ENCODE measurements around the gene MIA3.
A peak's percentile ranks its signal among the peaks of the same experiment; 100 is the strongest.

MIA3 gene

DNA sequence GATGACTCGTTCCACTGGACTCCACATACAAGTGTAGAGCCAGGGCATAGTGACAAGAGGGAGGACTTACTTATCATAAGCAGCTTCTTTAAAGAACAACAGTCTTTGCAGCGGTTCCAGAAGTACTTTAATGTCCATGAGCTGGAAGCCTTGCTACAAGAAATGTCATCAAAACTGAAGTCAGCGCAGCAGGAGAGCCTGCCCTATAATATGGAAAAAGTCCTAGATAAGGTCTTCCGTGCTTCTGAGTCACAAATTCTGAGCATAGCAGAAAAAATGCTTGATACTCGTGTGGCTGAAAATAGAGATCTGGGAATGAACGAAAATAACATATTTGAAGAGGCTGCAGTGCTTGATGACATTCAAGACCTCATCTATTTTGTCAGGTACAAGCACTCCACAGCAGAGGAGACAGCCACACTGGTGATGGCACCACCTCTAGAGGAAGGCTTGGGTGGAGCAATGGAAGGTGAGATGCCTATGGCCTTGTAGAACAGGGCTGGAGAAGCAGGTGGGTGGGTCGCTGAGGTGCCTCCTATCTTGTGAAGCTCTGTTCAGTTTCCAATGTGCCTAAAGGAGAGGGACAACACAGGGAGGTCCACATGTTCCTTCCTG, 12.1 kb downstream of the MIA3 start:
- DNase-seq (ENCODE audit: low read depth): no peak
- TF ChIP-seq, protein P1, sequence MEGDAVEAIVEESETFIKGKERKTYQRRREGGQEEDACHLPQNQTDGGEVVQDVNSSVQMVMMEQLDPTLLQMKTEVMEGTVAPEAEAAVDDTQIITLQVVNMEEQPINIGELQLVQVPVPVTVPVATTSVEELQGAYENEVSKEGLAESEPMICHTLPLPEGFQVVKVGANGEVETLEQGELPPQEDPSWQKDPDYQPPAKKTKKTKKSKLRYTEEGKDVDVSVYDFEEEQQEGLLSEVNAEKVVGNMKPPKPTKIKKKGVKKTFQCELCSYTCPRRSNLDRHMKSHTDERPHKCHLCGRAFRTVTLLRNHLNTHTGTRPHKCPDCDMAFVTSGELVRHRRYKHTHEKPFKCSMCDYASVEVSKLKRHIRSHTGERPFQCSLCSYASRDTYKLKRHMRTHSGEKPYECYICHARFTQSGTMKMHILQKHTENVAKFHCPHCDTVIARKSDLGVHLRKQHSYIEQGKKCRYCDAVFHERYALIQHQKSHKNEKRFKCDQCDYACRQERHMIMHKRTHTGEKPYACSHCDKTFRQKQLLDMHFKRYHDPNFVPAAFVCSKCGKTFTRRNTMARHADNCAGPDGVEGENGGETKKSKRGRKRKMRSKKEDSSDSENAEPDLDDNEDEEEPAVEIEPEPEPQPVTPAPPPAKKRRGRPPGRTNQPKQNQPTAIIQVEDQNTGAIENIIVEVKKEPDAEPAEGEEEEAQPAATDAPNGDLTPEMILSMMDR (IDR thresholded peaks at IDR 0.05; ENCODE audit: control insufficient read depth, insufficient read depth, low read depth, low read length, missing control alignments): no peak

DNA sequence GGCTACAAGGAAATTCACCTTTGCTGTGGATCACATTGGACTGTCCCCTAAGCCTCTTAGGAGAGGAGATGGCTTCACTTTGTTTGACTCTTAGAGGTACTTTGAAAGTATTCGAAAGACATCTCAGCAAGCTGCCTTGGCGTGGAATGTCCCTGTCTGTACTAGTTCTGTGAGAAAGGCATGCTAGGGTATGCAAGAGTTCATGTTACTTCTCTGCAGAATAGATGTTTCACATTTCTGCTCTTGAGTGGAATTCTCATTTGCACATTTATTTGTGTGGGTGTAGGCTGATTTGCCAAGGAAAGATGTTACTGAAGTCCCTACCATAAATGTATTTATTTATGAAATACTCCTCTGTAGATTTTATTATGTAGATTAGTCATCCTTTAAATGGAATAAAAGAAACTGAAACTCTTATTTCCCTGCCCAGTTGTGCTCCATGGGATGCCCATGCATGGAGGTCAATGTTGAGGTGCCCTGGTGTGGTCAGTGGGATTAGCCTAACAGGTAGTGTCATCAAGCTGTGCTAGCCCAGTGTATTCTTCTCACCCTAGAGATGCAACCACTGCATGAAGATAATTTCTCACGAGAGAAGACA, 13.8 kb downstream of the MIA3 start:
- H3K4me3 ChIP-seq (ENCODE audit: control insufficient read depth, low read depth, low read length): no peak overlapping the region
- DNase-seq (ENCODE audit: low read depth): no peak
- TF ChIP-seq, protein P1 (IDR thresholded peaks at IDR 0.05; ENCODE audit: control insufficient read depth, insufficient read depth, low read depth, low read length, missing control alignments): no peak

More for the DNA sequence above, 12.1 kb downstream of the MIA3 start:
- H3K4me3 ChIP-seq (ENCODE audit: control insufficient read depth, low read depth, low read length): no peak overlapping the region

DNA sequence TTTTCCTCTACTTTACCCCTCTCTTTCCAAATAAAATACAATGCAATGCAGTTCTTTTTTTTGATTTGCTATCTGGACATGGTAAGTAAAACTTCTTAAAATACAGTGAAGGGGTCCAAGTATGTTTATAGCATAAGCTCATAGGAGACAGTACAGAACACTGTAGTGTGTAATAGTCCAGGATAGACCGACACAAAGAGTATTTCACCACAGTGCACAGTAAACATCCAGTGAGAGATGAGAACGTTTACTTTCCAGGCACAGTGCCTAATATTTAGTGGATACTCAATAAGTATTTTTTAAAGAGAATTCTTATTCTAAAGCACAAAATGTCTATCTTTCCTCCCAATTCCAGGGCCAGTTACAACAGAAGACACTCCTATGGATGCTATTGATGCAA, 14.9 kb downstream of the MIA3 start:
- TF ChIP-seq, protein P1 (IDR thresholded peaks at IDR 0.05; ENCODE audit: control insufficient read depth, insufficient read depth, low read depth, low read length, missing control alignments): no peak
- H3K4me3 ChIP-seq (ENCODE audit: control insufficient read depth, low read depth, low read length): no peak overlapping the region
- no peak for DNase-seq (ENCODE audit: low read depth)

DNA sequence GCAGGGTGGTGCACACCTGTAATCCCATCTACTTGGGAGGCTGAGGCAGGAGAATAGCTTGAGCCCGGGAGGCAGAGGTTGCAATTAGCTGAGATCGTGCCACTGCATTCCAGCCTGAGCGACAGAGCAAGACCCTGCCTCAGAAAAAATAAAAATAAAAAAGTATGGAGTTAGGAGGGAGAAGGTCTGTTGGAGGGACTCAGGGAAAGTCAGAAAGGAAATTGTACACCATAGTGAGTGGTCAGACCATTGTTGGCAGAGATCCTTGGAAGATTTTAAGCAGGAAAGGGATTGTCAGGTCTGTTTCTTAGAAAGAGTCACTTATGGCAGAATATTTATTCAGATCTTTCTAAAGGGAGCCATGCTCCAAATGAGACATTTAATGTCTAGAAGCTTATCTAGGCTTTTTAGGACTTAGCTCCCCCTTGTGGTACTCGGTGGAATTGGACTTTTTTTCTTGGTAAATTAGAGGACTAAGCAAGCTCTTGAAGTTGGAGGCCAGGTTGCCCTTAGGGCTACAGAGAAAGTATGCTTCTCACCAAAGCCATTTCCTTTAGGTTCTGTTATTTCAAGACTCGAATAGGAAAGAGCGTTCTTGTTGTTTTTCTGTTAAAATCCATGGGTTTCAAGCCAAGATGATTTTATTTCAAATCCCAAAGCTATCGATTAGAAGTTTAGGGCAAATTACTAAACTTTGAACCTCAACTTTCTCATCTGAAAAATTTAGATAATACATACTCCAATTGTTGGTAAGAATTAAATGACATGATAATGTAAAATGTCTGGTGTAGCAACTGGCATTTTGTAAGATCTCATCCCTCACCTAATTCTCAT, 16.5 kb downstream of the MIA3 start:
- no peak overlapping the region for H3K4me3 ChIP-seq (ENCODE audit: control insufficient read depth, low read depth, low read length)
- peak; percentile 75 for DNase-seq (ENCODE audit: low read depth)
- TF ChIP-seq, protein P1 (IDR thresholded peaks at IDR 0.05; ENCODE audit: control insufficient read depth, insufficient read depth, low read depth, low read length, missing control alignments): peak; percentile 76

DNA sequence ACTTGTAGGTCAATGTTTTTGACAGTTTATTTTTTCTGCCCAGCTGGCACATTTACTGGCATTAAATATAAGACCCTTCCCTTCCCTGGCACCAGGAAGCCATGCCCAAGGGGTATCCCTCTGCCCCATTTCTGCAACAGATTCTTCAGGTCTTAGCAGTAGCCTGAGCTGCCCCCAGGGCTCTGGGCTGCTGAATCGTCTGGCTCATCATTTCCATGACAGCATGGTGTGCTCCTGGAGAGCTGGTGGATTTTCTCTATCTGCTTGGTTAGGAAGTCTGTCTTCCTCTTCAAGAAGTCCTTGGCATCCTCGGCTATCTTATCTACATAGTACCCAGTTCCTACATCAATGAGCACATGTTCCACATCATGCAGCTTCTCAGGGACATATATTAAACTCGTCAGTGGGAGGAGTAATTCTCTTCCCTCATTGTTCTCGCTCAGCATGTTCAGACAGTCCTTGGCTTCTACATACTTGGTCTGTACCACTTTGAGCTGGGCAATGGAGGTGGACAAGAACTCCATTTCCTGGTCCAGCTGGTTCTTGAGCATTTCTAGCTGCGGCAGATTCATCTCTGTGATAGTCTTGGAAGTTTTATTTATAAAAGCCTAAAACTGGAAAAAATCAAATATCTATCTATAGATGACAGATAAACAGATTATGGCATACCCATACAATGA, 23.5 kb downstream of the MIA3 start:
- H3K4me3 ChIP-seq (ENCODE audit: control insufficient read depth, low read depth, low read length): no peak overlapping the region
- TF ChIP-seq, protein P1 (IDR thresholded peaks at IDR 0.05; ENCODE audit: control insufficient read depth, insufficient read depth, low read depth, low read length, missing control alignments): no peak
- DNase-seq (ENCODE audit: low read depth): no peak

DNA sequence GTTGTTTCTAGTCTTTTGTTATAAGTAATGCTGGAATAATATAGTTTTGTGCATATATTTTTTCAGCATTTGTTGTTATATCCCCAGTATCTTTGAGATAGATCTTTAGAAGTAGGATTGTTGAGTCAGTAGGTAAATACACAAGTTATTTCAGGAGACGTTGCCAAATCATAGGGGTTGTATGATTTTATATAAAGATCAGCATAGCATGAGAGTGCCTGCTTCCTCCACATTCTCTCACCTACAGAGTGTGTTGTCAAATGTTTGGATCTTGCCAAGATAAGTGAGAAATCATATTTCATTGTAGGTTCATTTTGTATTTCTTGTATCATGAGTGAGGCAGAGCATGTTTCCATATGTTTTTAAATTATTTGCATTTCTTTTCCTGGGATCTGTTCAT, 24.6 kb downstream of the MIA3 start:
- TF ChIP-seq, protein P1 (IDR thresholded peaks at IDR 0.05; ENCODE audit: control insufficient read depth, insufficient read depth, low read depth, low read length, missing control alignments): no peak
- DNase-seq (ENCODE audit: low read depth): no peak
- H3K4me3 ChIP-seq (ENCODE audit: control insufficient read depth, low read depth, low read length): no peak overlapping the region
